ENCODE data around the gene PDGFB.

PDGFB gene

DNA sequence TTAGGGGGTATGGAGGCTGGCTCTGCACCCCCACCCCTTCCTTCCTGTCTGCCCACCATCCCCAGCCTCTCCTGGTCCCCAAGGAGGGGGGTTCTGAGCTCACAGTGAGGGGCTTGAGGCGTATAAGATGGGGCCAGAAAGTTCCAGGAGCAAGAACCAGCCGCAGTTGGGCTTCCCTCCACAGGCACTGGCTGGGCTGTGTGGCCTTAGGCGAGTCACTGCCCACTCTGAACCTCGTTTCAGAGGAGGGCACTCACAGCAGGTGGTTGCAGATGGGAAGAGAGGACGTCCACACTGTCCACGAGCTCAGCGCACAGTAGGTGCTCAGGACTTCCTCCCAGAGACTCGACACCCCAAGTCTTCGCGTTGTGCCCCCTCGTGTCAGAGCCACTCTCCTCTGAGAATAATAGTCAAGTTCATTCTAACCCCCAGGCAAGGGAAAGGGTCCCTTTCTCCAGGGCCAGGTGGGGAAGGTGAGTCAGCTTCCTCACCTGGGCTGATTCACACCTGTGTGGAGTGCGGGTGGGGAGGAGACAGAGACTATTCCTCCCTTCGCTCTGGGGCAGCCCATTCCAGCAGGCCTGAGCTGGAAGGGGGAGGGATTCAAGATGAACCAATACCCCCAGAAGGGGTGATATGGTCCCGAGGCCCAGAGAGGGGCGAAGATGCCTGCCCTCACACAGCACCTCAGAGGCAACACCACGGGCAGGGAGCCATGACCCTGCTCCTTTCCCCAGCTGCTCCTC lies 45.4 kb upstream of the PDGFB start:
- TF ChIP-seq, protein P1, sequence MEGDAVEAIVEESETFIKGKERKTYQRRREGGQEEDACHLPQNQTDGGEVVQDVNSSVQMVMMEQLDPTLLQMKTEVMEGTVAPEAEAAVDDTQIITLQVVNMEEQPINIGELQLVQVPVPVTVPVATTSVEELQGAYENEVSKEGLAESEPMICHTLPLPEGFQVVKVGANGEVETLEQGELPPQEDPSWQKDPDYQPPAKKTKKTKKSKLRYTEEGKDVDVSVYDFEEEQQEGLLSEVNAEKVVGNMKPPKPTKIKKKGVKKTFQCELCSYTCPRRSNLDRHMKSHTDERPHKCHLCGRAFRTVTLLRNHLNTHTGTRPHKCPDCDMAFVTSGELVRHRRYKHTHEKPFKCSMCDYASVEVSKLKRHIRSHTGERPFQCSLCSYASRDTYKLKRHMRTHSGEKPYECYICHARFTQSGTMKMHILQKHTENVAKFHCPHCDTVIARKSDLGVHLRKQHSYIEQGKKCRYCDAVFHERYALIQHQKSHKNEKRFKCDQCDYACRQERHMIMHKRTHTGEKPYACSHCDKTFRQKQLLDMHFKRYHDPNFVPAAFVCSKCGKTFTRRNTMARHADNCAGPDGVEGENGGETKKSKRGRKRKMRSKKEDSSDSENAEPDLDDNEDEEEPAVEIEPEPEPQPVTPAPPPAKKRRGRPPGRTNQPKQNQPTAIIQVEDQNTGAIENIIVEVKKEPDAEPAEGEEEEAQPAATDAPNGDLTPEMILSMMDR (IDR thresholded peaks at IDR 0.05; ENCODE audit: low read depth, low read length, missing control alignments), result no peak
- in situ Hi-C loops (cut with HindIII; ENCODE audit: low sequenced_read_pairs), result no loop called here
- DNase-seq (ENCODE audit: low read depth), result no peak
- no peak overlapping the region for H3K4me3 ChIP-seq (ENCODE audit: low read depth, low read length)

DNA sequence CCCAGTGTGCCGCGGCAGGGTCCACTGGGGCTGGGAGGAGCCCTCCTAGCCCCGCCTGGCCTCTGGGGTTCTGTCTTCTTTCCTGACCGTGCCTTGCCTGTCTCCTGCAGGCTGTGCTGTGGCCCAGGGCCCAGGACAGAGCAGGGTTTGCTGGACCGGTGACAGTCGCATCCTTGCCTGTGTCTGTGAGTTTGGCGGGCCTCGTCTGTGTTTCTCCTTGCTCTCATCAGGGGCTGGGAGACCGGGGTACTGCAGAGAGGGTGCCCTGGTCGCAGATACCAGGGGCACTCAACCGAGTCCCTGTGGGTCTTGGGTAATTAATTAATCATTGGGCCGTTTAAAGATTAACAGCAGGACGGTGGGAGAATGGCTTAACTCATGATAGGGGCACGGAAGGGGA lies 44.8 kb upstream of the PDGFB start:
- no peak for DNase-seq (ENCODE audit: low read depth)
- H3K4me3 ChIP-seq (ENCODE audit: low read depth, low read length), result no peak overlapping the region
- TF ChIP-seq, protein P1 (IDR thresholded peaks at IDR 0.05; ENCODE audit: low read depth, low read length, missing control alignments), result no peak
- in situ Hi-C loops (cut with HindIII; ENCODE audit: low sequenced_read_pairs), result no loop called here

DNA sequence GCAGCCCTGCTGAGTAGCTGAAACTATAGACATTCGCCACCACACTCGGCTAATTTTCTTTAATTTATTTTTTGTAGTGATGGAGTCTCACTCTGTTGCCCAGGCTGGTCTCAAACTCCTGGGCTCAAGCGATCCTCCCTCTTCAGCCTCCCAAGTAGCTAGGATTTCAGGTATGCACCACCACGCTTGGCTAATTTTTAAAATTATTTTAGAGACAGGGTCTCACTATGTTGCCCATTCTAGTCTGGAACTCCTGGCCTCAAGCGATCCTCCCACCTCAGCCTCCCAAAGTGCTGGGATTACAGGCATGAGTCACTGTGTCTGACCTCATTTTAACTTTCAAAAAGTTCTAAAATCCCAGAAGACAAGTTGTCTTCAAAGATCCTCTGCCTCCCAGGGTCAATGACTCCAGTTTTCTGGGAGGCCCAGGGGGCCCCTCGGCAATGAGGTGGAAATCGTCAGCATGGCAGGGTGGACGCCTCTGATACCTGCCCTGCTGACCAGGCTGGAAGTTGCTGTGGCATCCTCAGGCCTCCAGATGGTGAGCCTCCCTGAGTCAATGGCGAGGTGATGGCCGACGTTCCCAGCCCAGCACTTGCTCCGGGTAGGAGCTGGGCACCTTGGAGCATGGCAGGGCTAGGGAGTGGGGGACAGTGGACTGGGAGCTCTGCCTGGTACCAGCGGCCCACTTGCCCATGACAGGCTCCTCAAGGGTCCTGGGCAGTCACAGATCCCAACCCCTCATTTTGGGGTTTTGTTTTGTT lies 43.5 kb upstream of the PDGFB start:
- TF ChIP-seq, protein P1 (IDR thresholded peaks at IDR 0.05; ENCODE audit: low read depth, low read length, missing control alignments), result no peak
- no peak for DNase-seq (ENCODE audit: low read depth)
- in situ Hi-C loops (cut with HindIII; ENCODE audit: low sequenced_read_pairs), result no loop called here
- no peak overlapping the region for H3K4me3 ChIP-seq (ENCODE audit: low read depth, low read length)

DNA sequence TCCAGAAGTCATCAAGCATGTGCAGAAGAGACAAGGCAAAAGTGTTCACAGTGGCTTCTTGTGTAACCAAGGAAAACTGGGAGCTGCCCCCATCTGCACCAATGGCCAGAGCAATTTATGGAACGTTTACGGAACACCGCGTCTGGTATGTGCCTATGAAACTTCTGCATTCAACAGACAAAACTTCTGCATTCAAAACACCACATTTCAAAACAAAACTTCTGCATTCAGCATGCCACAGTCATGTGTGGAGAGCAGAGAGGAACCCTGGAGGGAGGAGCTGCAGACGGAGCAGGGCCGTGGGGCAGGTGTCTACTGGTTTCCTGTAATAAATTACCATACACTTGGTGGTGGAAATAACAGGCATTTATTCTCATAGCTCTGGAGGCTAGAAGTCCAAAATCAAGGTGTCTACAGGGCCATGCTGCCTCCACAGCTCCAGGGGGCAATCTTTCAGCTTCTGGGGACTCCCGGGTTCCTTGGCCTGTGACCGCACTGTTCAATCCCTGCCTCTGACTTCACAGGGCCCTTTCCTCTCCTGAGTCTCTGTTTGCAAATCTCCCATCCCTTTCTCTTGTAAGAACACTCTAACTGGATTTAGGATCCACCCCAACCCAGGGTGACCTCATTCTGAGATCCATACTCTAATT lies 42.4 kb upstream of the PDGFB start:
- DNase-seq (ENCODE audit: low read depth), result no peak
- in situ Hi-C loops (cut with HindIII; ENCODE audit: low sequenced_read_pairs), result no loop called here
- no peak overlapping the region for H3K4me3 ChIP-seq (ENCODE audit: low read depth, low read length)
- TF ChIP-seq, protein P1 (IDR thresholded peaks at IDR 0.05; ENCODE audit: low read depth, low read length, missing control alignments), result no peak

DNA sequence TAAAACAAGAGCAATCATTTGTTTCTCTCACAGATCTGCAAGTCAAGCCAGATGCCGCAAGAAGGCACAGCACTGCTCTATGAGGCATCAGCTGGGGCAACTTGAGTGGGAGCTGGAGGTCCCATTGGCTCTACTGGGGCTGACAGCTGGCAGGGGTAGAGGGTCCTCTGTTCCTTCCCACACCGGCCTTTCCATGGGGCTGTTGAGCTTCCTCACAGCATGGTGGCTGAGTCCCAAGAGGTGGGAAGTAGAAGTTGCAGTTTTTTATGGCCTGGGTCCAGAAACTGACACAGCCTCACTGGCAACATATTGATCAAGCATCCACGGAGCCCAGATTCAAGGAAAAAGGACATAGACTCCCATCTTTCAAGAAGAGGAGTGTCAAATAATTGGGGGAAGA lies 40.2 kb upstream of the PDGFB start:
- DNase-seq (ENCODE audit: low read depth), result no peak
- H3K4me3 ChIP-seq (ENCODE audit: low read depth, low read length), result no peak overlapping the region
- TF ChIP-seq, protein P1 (IDR thresholded peaks at IDR 0.05; ENCODE audit: low read depth, low read length, missing control alignments), result no peak
- in situ Hi-C loops (cut with HindIII; ENCODE audit: low sequenced_read_pairs), result no loop called here

DNA sequence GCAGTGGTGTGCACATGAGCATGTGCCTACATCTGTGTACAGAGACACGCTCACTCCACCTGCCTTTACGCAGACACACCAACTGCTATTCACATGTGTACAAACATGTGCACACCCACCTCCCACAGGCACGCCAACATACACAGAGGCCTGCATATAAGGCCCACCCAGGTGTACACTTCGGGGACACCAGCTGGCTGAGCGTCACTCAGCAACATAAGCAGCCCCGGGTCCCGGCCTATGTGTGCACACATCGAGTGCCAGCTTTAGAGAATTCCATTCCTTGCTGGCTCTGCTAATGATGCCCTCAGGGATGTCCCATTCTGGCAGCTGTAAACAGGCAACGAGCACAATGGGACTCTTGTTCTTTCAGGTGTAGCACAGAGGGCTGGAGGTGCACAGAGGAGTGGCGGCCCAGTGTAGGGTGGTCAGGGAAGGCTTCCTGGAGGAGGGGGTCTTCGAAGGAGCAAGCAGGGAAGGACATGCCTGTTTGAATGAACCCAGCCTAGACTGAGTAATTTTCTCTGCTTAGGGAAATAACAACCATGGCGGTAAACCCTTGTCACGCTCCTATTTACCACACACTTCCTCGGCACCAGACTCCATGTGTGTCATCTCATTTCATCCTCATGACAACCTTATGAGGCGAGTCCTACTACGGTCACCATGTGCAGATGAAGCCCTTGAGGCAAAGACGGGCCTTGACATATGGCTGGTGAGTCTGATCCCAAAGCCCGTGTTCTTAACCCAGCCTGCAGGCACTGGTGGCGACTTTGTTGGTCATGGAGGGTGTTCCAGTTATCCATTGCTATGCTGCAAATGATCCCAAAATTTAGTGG lies 39.6 kb upstream of the PDGFB start:
- no peak overlapping the region for H3K4me3 ChIP-seq (ENCODE audit: low read depth, low read length)
- TF ChIP-seq, protein P1 (IDR thresholded peaks at IDR 0.05; ENCODE audit: low read depth, low read length, missing control alignments), result no peak
- in situ Hi-C loops (cut with HindIII; ENCODE audit: low sequenced_read_pairs), result no loop called here
- no peak for DNase-seq (ENCODE audit: low read depth)

Measured in astrocyte of the cerebellum (primary cell).